LHCN-M2 (cell line): Measurements from ENCODE around the gene CRYBG2. TPM values are rescaled to one million over a fixed set of nuclear protein-coding genes. Genes with fewer than 3 reads are reported as not detected.
"Not testable (repeated sequence)": the region's sequence is repeated elsewhere in the genome, so short reads cannot be mapped to it uniquely, and the experiment has no call there.

Experiments
- DNase-seq: peaks from one replicate; pipeline ENCODE4 v3.0.0-alpha.2; 2012; ENCODE audit warnings: low read depth
- polyA plus RNA-seq: library from polyadenylated mRNA; unstranded; fragments of >200 nt; gene quantifications from one replicate; pipeline ENCODE4 v1.2.1, GENCODE V29; 2012; ENCODE audit warnings: missing spikeins
- total RNA-seq: library from RNA; depleted of rRNA; stranded (reverse); fragments of >200 nt; gene quantifications from 2 replicates; pipeline ENCODE4 v1.2.3, GENCODE V29; 2014; rRNA removed

Gene CRYBG2
- not detected in 2 replicates for total RNA-seq
- not detected for polyA plus RNA-seq

GRCh38 chr1:26353976-26354820 lies at the start of gene CRYBG2:
Gene CRYBG2 (minus strand): TSS chr1:26354130. CDS start chr1:26346657, 7,473 bp downstream.
- DNase-seq: no peak

GRCh38 chr1:26403656-26404055 lies 49.7 kb upstream of the CRYBG2 start:
- no peak for DNase-seq

- DNase-seq: no peak
Measured at GRCh38 chr1:26401891-26402290, 48.0 kb upstream of the CRYBG2 start.

GRCh38 chr1:26399034-26399433 lies 45.1 kb upstream of the CRYBG2 start:
- no peak for DNase-seq

- no peak for DNase-seq
Measured at GRCh38 chr1:26395754-26396153, 41.8 kb upstream of the CRYBG2 start.

- peak; percentile 57 for DNase-seq
Measured at GRCh38 chr1:26391450-26391849, 37.5 kb upstream of the CRYBG2 start.

GRCh38 chr1:26389604-26390247 lies 35.8 kb upstream of the CRYBG2 start:
- no peak for DNase-seq

- DNase-seq: no peak
Measured at GRCh38 chr1:26388791-26389445, 35.0 kb upstream of the CRYBG2 start.

GRCh38 chr1:26387447-26387846 lies 33.5 kb upstream of the CRYBG2 start:
- peak; percentile 57 for DNase-seq

GRCh38 chr1:26385063-26385462 lies 31.1 kb upstream of the CRYBG2 start:
- not testable (repeated sequence) for DNase-seq

- DNase-seq: no peak
Measured at GRCh38 chr1:26384076-26384475, 30.1 kb upstream of the CRYBG2 start.

GRCh38 chr1:26378879-26379251 lies 24.9 kb upstream of the CRYBG2 start:
- DNase-seq: no peak

GRCh38 chr1:26378088-26378878 lies 24.4 kb upstream of the CRYBG2 start:
- peak; percentile 91 for DNase-seq

GRCh38 chr1:26376050-26376449 lies 22.1 kb upstream of the CRYBG2 start:
- no peak for DNase-seq

GRCh38 chr1:26375081-26375480 lies 21.2 kb upstream of the CRYBG2 start:
- DNase-seq: no peak

- not testable (repeated sequence) for DNase-seq
Measured at GRCh38 chr1:26374361-26374760, 20.4 kb upstream of the CRYBG2 start.

GRCh38 chr1:26373789-26374188 lies 19.9 kb upstream of the CRYBG2 start:
- DNase-seq: no peak

- DNase-seq: no peak
Measured at GRCh38 chr1:26373281-26373680, 19.4 kb upstream of the CRYBG2 start.

GRCh38 chr1:26372611-26373010 lies 18.7 kb upstream of the CRYBG2 start, which contains the start of gene ZNF683:
Gene ZNF683 (minus strand): TSS chr1:26372750. CDS start chr1:26368571, 4,179 bp downstream.
- not testable (repeated sequence) for DNase-seq

GRCh38 chr1:26372039-26372438 lies 18.1 kb upstream of the CRYBG2 start:
- no peak for DNase-seq

GRCh38 chr1:26370591-26371382 lies 16.9 kb upstream of the CRYBG2 start:
- no peak for DNase-seq
